HepG2 (cell line): ENCODE results near the gene PCYT2. TPM values are rescaled to one million over a fixed set of nuclear protein-coding genes. Genes with fewer than 3 reads are reported as not detected.

Source experiments
- ATM ChIP-seq: fragments of 450-650 bp; IDR thresholded peaks from 2 replicates; pipeline ENCODE4 v1.7.1; 2017; ENCODE audit warnings: mild to moderate bottlenecking, borderline replicate concordance
- CENPX ChIP-seq: sonication (generic); formaldehyde crosslinking; IDR thresholded peaks from 2 replicates; pipeline ENCODE4 v1.9.0; 2021; ENCODE audit warnings: mild to moderate bottlenecking, missing genetic modification reagents, moderate library complexity
- ELF4 ChIP-seq: sonication (generic); formaldehyde crosslinking; IDR thresholded peaks from 2 replicates; pipeline ENCODE4 v1.5.0; 2020; ENCODE audit warnings: missing genetic modification reagents, mild to moderate bottlenecking, moderate library complexity, borderline replicate concordance
- GABPB1 ChIP-seq: IDR thresholded peaks from 2 replicates; pipeline ENCODE4 v1.6.1; 2016; ENCODE audit warnings: mild to moderate bottlenecking, missing genetic modification reagents, moderate library complexity, missing compliant biosample characterization
- GZF1 ChIP-seq: sonication (generic); formaldehyde crosslinking; IDR thresholded peaks from 2 replicates; pipeline ENCODE4 v1.5.1; 2020; ENCODE audit warnings: mild to moderate bottlenecking, missing genetic modification reagents
- HNRNPUL1 ChIP-seq: fragments of 200-400 bp; formaldehyde crosslinking; IDR thresholded peaks from 2 replicates; pipeline ENCODE4 v1.6.1; 2017; ENCODE audit warnings: low read depth, mild to moderate bottlenecking, low read length, moderate library complexity
- HOMEZ ChIP-seq: IDR thresholded peaks from 2 replicates; pipeline ENCODE4 v1.6.1; 2016; ENCODE audit warnings: low read depth
- KLF11 ChIP-seq: IDR thresholded peaks from 2 replicates; pipeline ENCODE4 v1.6.1; 2016; ENCODE audit warnings: missing compliant biosample characterization
- MAFG ChIP-seq: sonication (generic); formaldehyde crosslinking; IDR thresholded peaks from 2 replicates; pipeline ENCODE4 v1.5.1; 2020; ENCODE audit warnings: mild to moderate bottlenecking, missing genetic modification reagents
- MXI1 ChIP-seq: IDR thresholded peaks from 3 replicates; pipeline ENCODE4 v1.6.1; 2012; ENCODE audit warnings: low read depth, low read length, inconsistent platforms, borderline replicate concordance
- NFE2 ChIP-seq: sonication (generic); formaldehyde crosslinking; IDR thresholded peaks from 2 replicates; pipeline ENCODE4 v1.4.0; 2020; ENCODE audit warnings: missing genetic modification reagents
- NR2F2 ChIP-seq: IDR thresholded peaks from 2 replicates; pipeline ENCODE4 v1.6.1; 2012; ENCODE audit warnings: low read depth, inconsistent platforms, borderline replicate concordance
- ONECUT2 ChIP-seq: sonication (generic); formaldehyde crosslinking; IDR thresholded peaks from 2 replicates; pipeline ENCODE4 v1.4.0; 2020; ENCODE audit warnings: missing genetic modification reagents
- PAF1 ChIP-seq: IDR thresholded peaks from 2 replicates; pipeline ENCODE4 v1.6.1; 2016; ENCODE audit warnings: missing genetic modification reagents, missing compliant biosample characterization
- RFX1 ChIP-seq: fragments of 450-650 bp; IDR thresholded peaks from 2 replicates; pipeline ENCODE4 v1.6.1; 2017
- SNAI1 ChIP-seq: sonication (generic); formaldehyde crosslinking; IDR thresholded peaks from 2 replicates; pipeline ENCODE4 v1.5.0; 2020; ENCODE audit warnings: mild to moderate bottlenecking, missing genetic modification reagents, borderline replicate concordance
- SP5 ChIP-seq: IDR thresholded peaks from 2 replicates; pipeline ENCODE4 v1.6.1; 2016; ENCODE audit warnings: low read depth, borderline replicate concordance
- THRA ChIP-seq: sonication (generic); formaldehyde crosslinking; IDR thresholded peaks from 2 replicates; pipeline ENCODE4 v1.4.0; 2020; ENCODE audit warnings: missing genetic modification reagents, borderline replicate concordance
- ZEB1 ChIP-seq: IDR thresholded peaks from 2 replicates; pipeline ENCODE4 v1.6.1; 2012; ENCODE audit warnings: mild to moderate bottlenecking, low read depth, inconsistent platforms; ENCODE audit not compliant: insufficient replicate concordance
- ZNF232 ChIP-seq: sonication (generic); formaldehyde crosslinking; IDR thresholded peaks from 2 replicates; pipeline ENCODE4 v1.4.0; 2020; ENCODE audit warnings: missing genetic modification reagents, borderline replicate concordance
- ZNF44 ChIP-seq: sonication (generic); formaldehyde crosslinking; IDR thresholded peaks from 2 replicates; pipeline ENCODE4 v1.5.1; 2020; ENCODE audit warnings: mild to moderate bottlenecking, missing genetic modification reagents
- ZNF503 ChIP-seq: sonication (generic); formaldehyde crosslinking; IDR thresholded peaks from 2 replicates; pipeline ENCODE4 v1.4.0; 2020; ENCODE audit warnings: missing genetic modification reagents
- ZNF607 ChIP-seq: sonication (generic); formaldehyde crosslinking; IDR thresholded peaks from 2 replicates; pipeline ENCODE4 v1.5.1; 2020; ENCODE audit warnings: missing genetic modification reagents, mild to moderate bottlenecking, borderline replicate concordance
- ZNF629 ChIP-seq: sonication (generic); formaldehyde crosslinking; conservative IDR thresholded peaks from 2 replicates; pipeline ENCODE4 v1.5.0; 2020; ENCODE audit warnings: missing genetic modification reagents
- ZNF749 ChIP-seq: sonication (generic); formaldehyde crosslinking; IDR thresholded peaks from 2 replicates; pipeline ENCODE4 v1.8.0; 2022; ENCODE audit warnings: mild to moderate bottlenecking, missing genetic modification reagents, moderate library complexity, borderline replicate concordance
- ZNF83 ChIP-seq: sonication (generic); formaldehyde crosslinking; IDR thresholded peaks from 2 replicates; pipeline ENCODE4 v1.4.0; 2020; ENCODE audit warnings: missing genetic modification reagents, mild to moderate bottlenecking, borderline replicate concordance
- ZNF891 ChIP-seq: sonication (generic); formaldehyde crosslinking; IDR thresholded peaks from 2 replicates; pipeline ENCODE4 v1.5.0; 2020; ENCODE audit warnings: mild to moderate bottlenecking, missing genetic modification reagents
- ZSCAN25 ChIP-seq: sonication (generic); formaldehyde crosslinking; IDR thresholded peaks from 2 replicates; pipeline ENCODE4 v1.8.0; 2022; ENCODE audit warnings: mild to moderate bottlenecking, missing genetic modification reagents
- polyA plus RNA-seq, 8 experiments: library from polyadenylated mRNA; depleted of rRNA in 3 of 8; stranded (reverse) in 7 of 8; unstranded in 1 of 8; fragments of >200 nt; fragmentation: Illumina TruSeq in 4 of 8; extraction: Trizol in 4 of 8; gene quantifications; 2 replicates each; pipeline versions ENCODE4 v1.2.1 to v1.2.3, GENCODE V29; 2011 to 2016; ENCODE audit warnings: low read depth in 4 of 8, missing spikeins in 1 of 8, mixed read lengths in 1 of 8; ENCODE audit not compliant: insufficient read depth in 1 of 8
- total RNA-seq, 5 experiments: library from RNA; depleted of rRNA; stranded (reverse); fragments of >200 nt; fragmentation: Illumina TruSeq; extraction: Trizol; gene quantifications; 2 replicates each; pipeline ENCODE4 v1.2.3, GENCODE V29; 2016; ENCODE audit warnings: low read depth in 1 of 5

Gene PCYT2
- total and polyA plus RNA-seq, 2 of the 13 experiments (the other 11 are each of a cell fraction or from before 2014, with no cell fraction given), result 147 to 297 TPM

GRCh38 chr17:81867991-81868673, 43.1 kb downstream of the PCYT2 start (continued):
- peak; percentile 87 for TF ChIP-seq ZNF749 (CRISPR knock-in tag)
- TF ChIP-seq CENPX, result no peak
- no peak for TF ChIP-seq ZEB1
- TF ChIP-seq HNRNPUL1, result peak; percentile 59; the same call in 1 of the 2 replicates
- no peak for TF ChIP-seq HOMEZ (CRISPR knock-in tag)
- 0 out of 2 replicates have a peak, but pooled peaks have one; percentile 36 for TF ChIP-seq ZNF232 (CRISPR knock-in tag)
- TF ChIP-seq ELF4, result no peak
- no peak for TF ChIP-seq ZNF44
- TF ChIP-seq THRA (CRISPR knock-in tag), result no peak; the same call in 1 of the 2 replicates
- TF ChIP-seq ATM, result no peak
- no peak for TF ChIP-seq ZSCAN25 (CRISPR knock-in tag)
- peak; percentile 14; the same call in 1 of the 2 replicates for TF ChIP-seq NR2F2
- no peak for TF ChIP-seq ZNF607 (CRISPR knock-in tag)
- no peak for TF ChIP-seq MAFG
- TF ChIP-seq ZNF629 (CRISPR knock-in tag), result no peak
- no peak for TF ChIP-seq SP5 (CRISPR knock-in tag)
- TF ChIP-seq ONECUT2, result no peak
- TF ChIP-seq NFE2 (CRISPR knock-in tag), result no peak
- no peak for TF ChIP-seq ZNF891 (CRISPR knock-in tag)
- TF ChIP-seq KLF11 (CRISPR knock-in tag), result no peak; the same call in 1 of the 2 replicates
- TF ChIP-seq SNAI1 (CRISPR knock-in tag), result peak; percentile 81; the same call in 1 of the 2 replicates
- no peak for TF ChIP-seq RFX1
- no peak for TF ChIP-seq ZNF503 (CRISPR knock-in tag)
- TF ChIP-seq PAF1, result peak; percentile 91; the same call in 1 of the 2 replicates
- no peak; the same call in 1 of the 2 replicates for TF ChIP-seq ZNF83
- TF ChIP-seq GZF1, result peak; percentile 68
- TF ChIP-seq GABPB1 (CRISPR knock-in tag), result peak; percentile 31; the same call in 1 of the 2 replicates
- peak; percentile 26; the same call in 1 of the 3 replicates for TF ChIP-seq MXI1
